ENCODE data around the gene VIPR2.

Gene VIPR2

GRCh38 chr7:159015454-159016410, 128.9 kb downstream of the VIPR2 start:
- no peaks in the 10 kb centered on the region for H3K9me3 Mint-ChIP-seq
- peaks cover 16% of the 10 kb centered on the region for H3K4me1 Mint-ChIP-seq
- H3K4me3 Mint-ChIP-seq = no peak overlapping the region
- no peak overlapping the region for H3K27ac Mint-ChIP-seq
- DNase-seq (no peak), ATAC-seq (no peak)
- H3K36me3 Mint-ChIP-seq (ENCODE audit: low read depth) = no peaks in the 10 kb centered on the region
- H3K27me3 Mint-ChIP-seq = peaks cover 5% of the 10 kb centered on the region

DNA sequence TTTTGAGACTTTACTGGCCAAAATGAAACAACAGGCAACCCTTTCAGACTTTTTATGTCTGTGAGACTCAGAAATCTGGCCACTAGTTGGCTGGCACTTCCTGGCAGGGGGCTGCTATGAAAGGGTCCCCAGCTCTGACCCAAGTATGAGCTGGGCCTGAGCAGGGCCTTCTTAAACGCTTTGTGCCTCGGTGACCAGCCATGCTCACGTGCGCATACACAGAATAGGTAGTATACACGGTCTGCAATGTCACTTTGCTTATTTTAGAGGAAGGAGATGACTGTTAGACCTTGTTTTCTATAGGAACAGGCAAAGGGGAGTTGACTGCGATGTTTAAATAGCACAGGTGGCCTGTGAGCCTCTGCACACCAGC, 129.6 kb downstream of the VIPR2 start:
- no peak overlapping the region for H3K4me3 Mint-ChIP-seq
- H3K27me3 Mint-ChIP-seq = peaks cover 5% of the 10 kb centered on the region
- H3K9me3 Mint-ChIP-seq = no peaks in the 10 kb centered on the region
- no peaks in the 10 kb centered on the region for H3K36me3 Mint-ChIP-seq (ENCODE audit: low read depth)
- H3K4me1 Mint-ChIP-seq = peaks cover 16% of the 10 kb centered on the region
- ATAC-seq = no peak
- no peak overlapping the region for H3K27ac Mint-ChIP-seq
- DNase-seq = no peak

GRCh38 chr7:159014297-159015062, 130.2 kb downstream of the VIPR2 start:
- Mint-ChIP-seq H3K36me3 (ENCODE audit: low read depth) (no peaks in the 10 kb centered on the region), H3K27ac (no peak overlapping the region), H3K27me3 (peaks cover 5% of the 10 kb centered on the region), H3K4me1 (peaks cover 16% of the 10 kb centered on the region), H3K4me3 (no peak overlapping the region), H3K9me3 (no peaks in the 10 kb centered on the region)
- DNase-seq (no peak), ATAC-seq (no peak)

DNA sequence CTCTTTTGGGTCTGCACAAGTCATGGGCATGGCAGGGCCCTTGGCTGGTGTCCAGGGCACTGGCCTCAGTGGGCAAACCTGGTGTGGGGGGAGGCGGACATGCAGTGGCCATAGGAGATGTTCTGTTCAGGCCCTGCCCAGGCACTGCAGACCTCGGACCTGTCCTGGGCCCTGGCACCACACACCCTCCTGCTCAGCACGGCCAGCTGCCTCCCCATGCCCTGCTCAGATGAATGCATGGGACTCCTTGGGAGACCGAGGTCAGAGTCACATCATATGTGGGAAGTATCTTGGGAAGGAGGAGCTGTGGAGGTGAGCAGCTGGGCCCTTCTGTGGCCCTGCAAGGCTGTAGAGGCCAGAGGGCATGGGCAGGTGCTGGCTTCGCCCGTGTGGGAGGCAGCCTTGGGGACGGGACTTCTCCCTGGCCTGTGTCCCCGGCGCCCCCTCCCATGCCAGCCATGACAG, 130.8 kb downstream of the VIPR2 start:
- Mint-ChIP-seq H3K27ac (no peak overlapping the region), H3K4me3 (no peak overlapping the region), H3K4me1 (peaks cover 9% of the 10 kb centered on the region), H3K36me3 (ENCODE audit: low read depth) (no peaks in the 10 kb centered on the region), H3K9me3 (no peaks in the 10 kb centered on the region), H3K27me3 (peaks cover 1% of the 10 kb centered on the region)
- DNase-seq = no peak
- ATAC-seq = no peak

DNA sequence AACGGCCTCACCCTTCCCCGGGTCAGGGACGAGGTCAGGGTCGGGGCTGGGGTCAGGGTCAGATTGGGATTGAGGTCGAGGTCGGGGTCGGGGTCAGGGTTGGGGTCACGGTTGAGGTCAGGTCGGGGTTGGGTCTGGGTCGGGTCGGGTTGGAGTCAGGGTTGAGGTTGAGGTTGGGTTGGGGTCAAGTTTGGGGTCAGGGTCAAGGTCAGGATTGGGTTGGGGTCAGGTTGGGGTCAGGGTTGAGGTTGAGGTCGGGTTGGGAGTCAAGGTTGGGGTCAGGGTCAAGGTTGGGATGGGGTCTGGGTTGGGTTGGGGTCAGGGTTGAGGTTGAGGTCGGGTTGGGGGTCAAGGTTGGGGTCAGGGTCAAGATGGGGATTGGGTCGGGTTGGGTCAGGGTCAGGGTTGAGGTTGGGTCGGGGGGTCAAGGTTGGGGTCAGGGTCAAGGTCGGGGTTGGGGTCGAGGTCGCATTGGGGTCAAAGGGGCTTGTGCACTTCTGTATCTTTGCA, 131.4 kb downstream of the VIPR2 start:
- peaks cover 8% of the 10 kb centered on the region for H3K4me1 Mint-ChIP-seq
- no peaks in the 10 kb centered on the region for H3K36me3 Mint-ChIP-seq (ENCODE audit: low read depth)
- H3K4me3 Mint-ChIP-seq = no peak overlapping the region
- no peak overlapping the region for H3K27ac Mint-ChIP-seq
- ATAC-seq (no peak), DNase-seq (no peak)
- no peaks in the 10 kb centered on the region for H3K27me3 Mint-ChIP-seq
- H3K9me3 Mint-ChIP-seq = no peaks in the 10 kb centered on the region

DNA sequence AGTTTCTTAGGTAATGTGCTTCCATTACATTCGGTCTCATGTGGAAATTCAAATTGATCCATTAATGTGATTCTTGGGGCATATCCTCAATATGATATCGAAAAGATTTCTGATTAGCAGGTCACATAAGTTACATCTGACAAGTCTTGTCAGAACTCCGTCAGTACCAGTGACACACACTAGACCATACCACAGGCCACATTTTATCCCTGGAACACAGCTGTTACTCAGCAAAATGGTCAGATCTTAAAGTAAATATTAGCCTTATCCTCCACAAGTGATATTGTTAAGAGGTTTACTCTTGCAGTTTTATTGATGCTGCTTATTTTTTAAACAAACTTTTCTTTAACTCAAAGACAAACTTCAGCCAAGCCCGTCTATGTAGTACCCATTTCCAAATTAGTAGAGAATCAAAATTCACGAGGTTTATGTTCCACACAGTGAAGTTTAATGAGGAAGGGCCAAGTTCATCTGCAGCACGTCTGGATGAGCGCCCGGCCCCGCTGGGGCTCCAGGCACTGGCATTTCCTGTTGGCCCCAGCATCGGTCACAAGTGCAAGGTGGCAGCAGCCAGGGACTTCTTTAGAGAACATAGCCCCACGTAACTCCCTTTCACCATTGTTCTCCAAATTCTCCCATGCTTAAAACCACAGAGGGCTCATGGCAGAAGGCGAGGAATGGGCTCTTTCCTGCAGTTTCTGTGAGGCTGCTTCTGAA, 132.2 kb downstream of the VIPR2 start:
- peaks cover 4% of the 10 kb centered on the region for H3K4me1 Mint-ChIP-seq
- DNase-seq (no peak), ATAC-seq (no peak)
- no peaks in the 10 kb centered on the region for H3K27me3 Mint-ChIP-seq
- no peaks in the 10 kb centered on the region for H3K9me3 Mint-ChIP-seq
- H3K27ac Mint-ChIP-seq = no peak overlapping the region
- no peaks in the 10 kb centered on the region for H3K36me3 Mint-ChIP-seq (ENCODE audit: low read depth)
- no peak overlapping the region for H3K4me3 Mint-ChIP-seq

DNA sequence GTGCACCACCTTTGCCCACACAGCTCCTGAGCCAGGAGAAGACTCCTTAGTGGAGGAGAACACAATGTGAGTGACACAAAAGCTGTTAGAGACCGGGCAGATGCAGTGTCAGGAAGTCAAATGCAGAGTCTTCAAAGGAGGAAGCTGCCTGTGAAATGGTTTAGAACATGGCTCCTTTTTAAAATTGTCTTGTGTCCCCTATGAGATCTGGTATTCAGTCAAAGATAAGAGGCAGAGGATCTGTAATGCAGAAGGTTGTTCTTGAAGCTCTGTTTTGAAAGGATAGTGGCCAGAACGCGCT, 133.0 kb downstream of the VIPR2 start:
- ATAC-seq (no peak), DNase-seq (no peak)
- Mint-ChIP-seq H3K4me1 (no peaks in the 10 kb centered on the region), H3K27me3 (no peaks in the 10 kb centered on the region), H3K9me3 (no peaks in the 10 kb centered on the region), H3K27ac (no peak overlapping the region), H3K36me3 (ENCODE audit: low read depth) (no peaks in the 10 kb centered on the region), H3K4me3 (no peak overlapping the region)

- Mint-ChIP-seq H3K4me1 (no peaks in the 10 kb centered on the region), H3K27ac (no peak overlapping the region)
Measured at GRCh38 chr7:159010937-159011721, 133.5 kb downstream of the VIPR2 start.

DNA sequence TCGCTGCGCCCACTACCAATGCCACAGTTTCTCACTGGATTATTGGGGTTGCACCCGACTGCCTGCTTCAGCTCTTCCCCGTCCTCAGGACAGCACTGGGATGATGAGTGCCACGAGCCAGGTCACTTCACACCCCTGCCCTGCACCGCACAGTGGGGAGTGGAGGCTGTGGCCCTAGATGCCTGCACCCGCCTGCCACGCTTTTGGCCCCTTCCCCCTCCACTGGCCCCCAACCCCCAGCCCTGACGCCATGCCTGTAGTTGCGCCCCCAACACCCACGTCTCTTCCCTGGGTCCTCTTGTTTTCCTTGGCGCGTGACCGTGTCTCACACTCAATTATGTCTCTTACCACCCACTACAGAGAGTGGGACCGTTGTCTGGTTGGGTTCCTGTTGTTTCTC, 134.3 kb downstream of the VIPR2 start:
- ATAC-seq = no peak
- no peak overlapping the region for H3K4me3 Mint-ChIP-seq
- H3K4me1 Mint-ChIP-seq = peaks cover 2% of the 10 kb centered on the region
- no peaks in the 10 kb centered on the region for H3K27me3 Mint-ChIP-seq
- no peak for DNase-seq
- no peaks in the 10 kb centered on the region for H3K9me3 Mint-ChIP-seq
- no peak overlapping the region for H3K27ac Mint-ChIP-seq
- no peaks in the 10 kb centered on the region for H3K36me3 Mint-ChIP-seq (ENCODE audit: low read depth)

More at GRCh38 chr7:159010937-159011721, 133.5 kb downstream of the VIPR2 start:
- H3K27me3 Mint-ChIP-seq = no peaks in the 10 kb centered on the region
- ATAC-seq = no peak
- no peak overlapping the region for H3K4me3 Mint-ChIP-seq
- no peaks in the 10 kb centered on the region for H3K9me3 Mint-ChIP-seq
- no peak for DNase-seq
- H3K36me3 Mint-ChIP-seq (ENCODE audit: low read depth) = no peaks in the 10 kb centered on the region

DNA sequence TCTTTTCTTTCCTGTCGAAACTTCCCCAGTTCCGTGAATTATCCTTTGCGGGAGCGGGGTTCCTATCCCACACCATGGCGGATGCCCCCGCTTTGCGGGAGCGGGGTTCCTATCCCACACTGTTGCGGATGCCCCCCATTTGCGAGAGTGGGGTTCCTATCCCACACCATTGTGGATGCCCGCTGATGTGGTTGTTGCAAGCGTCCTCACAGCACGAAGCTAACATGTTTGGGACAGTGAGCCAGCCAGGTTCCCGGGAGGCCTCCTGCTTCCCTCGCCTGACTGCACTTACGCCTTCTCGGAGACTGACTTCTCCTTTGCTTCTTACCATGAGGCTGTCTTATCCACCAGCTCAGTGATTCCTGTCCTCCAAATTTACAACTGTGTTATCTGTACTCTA, 134.7 kb downstream of the VIPR2 start:
- no peak overlapping the region for H3K4me3 Mint-ChIP-seq
- no peaks in the 10 kb centered on the region for H3K9me3 Mint-ChIP-seq
- no peak overlapping the region for H3K27ac Mint-ChIP-seq
- H3K36me3 Mint-ChIP-seq (ENCODE audit: low read depth) = no peaks in the 10 kb centered on the region
- DNase-seq (no peak), ATAC-seq (no peak)
- peaks cover 4% of the 10 kb centered on the region for H3K4me1 Mint-ChIP-seq
- H3K27me3 Mint-ChIP-seq = no peaks in the 10 kb centered on the region

DNA sequence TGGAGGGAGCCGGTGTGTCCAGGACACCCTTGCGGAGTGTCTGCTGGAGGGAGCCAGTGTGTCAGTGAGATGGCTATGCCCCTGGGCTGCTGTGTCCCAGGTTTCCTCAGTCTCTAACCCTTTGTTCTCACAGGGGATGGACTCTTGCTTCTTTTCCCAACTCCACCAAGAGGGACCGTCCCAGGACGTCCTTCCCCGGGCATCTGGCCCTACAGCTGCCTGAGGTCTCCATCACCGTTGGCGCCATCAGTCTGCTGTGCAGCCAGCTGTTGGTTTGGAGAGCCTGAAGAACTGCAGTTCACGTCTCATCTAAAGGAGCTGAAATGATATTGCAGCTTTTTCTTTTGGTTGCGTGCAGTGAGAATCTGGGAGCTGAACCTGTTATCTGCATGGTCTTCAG, 136.2 kb downstream of the VIPR2 start:
- no peak overlapping the region for H3K4me3 Mint-ChIP-seq
- no peaks in the 10 kb centered on the region for H3K27me3 Mint-ChIP-seq
- no peaks in the 10 kb centered on the region for H3K36me3 Mint-ChIP-seq (ENCODE audit: low read depth)
- H3K27ac Mint-ChIP-seq = no peak overlapping the region
- no peak for DNase-seq
- peaks cover 18% of the 10 kb centered on the region for H3K4me1 Mint-ChIP-seq
- ATAC-seq = no peak
- H3K9me3 Mint-ChIP-seq = no peaks in the 10 kb centered on the region

GRCh38 chr7:159007996-159008389, 136.7 kb downstream of the VIPR2 start:
- ATAC-seq = no peak
- no peaks in the 10 kb centered on the region for H3K36me3 Mint-ChIP-seq (ENCODE audit: low read depth)
- H3K9me3 Mint-ChIP-seq = no peaks in the 10 kb centered on the region
- H3K27ac Mint-ChIP-seq = no peak overlapping the region
- DNase-seq = no peak
- peaks cover 20% of the 10 kb centered on the region for H3K4me1 Mint-ChIP-seq
- no peaks in the 10 kb centered on the region for H3K27me3 Mint-ChIP-seq
- H3K4me3 Mint-ChIP-seq = no peak overlapping the region

GRCh38 chr7:159007364-159007995, 137.2 kb downstream of the VIPR2 start:
- H3K4me1 Mint-ChIP-seq = peaks cover 20% of the 10 kb centered on the region
- no peaks in the 10 kb centered on the region for H3K36me3 Mint-ChIP-seq (ENCODE audit: low read depth)
- H3K9me3 Mint-ChIP-seq = no peaks in the 10 kb centered on the region
- DNase-seq (no peak), ATAC-seq (no peak)
- H3K27me3 Mint-ChIP-seq = no peaks in the 10 kb centered on the region
- H3K27ac Mint-ChIP-seq = no peak overlapping the region
- H3K4me3 Mint-ChIP-seq = no peak overlapping the region
